Measurements from ENCODE around the gene MMD. TPM values are rescaled to one million over a fixed set of nuclear protein-coding genes. Genes with fewer than 3 reads are reported as not detected.

The MMD gene
- total RNA-seq, 6 experiments from 2014 or later: 2.8 to 17.2 (median 12.4) TPM

GRCh38 chr17:55454906-55455474 is 33.4 kb upstream of the MMD start:
- Histone ChIP-seq H3K27me3 (no peaks in the 10 kb centered on the region), H3K9me3 (no peaks in the 10 kb centered on the region), H3K36me3 (no peaks in the 10 kb centered on the region), H3K4me3 (no peak overlapping the region), H3K4me1 (peaks cover 0 to 32% (median 8%) of the 10 kb centered on the region in 4 donors), H3K27ac (no peak overlapping the region)
- WGBS (ENCODE audit: insufficient coverage, low coverage, low lambda C conversion rate, missing lambda C conversion rate): 55% methylated on average over 4 of the region's 4 CpGs
- intact Hi-C loops (cut with DNase I): no loop called here
- no peak for DNase-seq
- ATAC-seq: peak in 2 of 4 donors; percentile 24 to 36
- TF ChIP-seq, protein P1, sequence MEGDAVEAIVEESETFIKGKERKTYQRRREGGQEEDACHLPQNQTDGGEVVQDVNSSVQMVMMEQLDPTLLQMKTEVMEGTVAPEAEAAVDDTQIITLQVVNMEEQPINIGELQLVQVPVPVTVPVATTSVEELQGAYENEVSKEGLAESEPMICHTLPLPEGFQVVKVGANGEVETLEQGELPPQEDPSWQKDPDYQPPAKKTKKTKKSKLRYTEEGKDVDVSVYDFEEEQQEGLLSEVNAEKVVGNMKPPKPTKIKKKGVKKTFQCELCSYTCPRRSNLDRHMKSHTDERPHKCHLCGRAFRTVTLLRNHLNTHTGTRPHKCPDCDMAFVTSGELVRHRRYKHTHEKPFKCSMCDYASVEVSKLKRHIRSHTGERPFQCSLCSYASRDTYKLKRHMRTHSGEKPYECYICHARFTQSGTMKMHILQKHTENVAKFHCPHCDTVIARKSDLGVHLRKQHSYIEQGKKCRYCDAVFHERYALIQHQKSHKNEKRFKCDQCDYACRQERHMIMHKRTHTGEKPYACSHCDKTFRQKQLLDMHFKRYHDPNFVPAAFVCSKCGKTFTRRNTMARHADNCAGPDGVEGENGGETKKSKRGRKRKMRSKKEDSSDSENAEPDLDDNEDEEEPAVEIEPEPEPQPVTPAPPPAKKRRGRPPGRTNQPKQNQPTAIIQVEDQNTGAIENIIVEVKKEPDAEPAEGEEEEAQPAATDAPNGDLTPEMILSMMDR (IDR thresholded peaks at IDR 0.05): no peak
- no peak for TF ChIP-seq POLR2A (IDR thresholded peaks at IDR 0.05)

DNA sequence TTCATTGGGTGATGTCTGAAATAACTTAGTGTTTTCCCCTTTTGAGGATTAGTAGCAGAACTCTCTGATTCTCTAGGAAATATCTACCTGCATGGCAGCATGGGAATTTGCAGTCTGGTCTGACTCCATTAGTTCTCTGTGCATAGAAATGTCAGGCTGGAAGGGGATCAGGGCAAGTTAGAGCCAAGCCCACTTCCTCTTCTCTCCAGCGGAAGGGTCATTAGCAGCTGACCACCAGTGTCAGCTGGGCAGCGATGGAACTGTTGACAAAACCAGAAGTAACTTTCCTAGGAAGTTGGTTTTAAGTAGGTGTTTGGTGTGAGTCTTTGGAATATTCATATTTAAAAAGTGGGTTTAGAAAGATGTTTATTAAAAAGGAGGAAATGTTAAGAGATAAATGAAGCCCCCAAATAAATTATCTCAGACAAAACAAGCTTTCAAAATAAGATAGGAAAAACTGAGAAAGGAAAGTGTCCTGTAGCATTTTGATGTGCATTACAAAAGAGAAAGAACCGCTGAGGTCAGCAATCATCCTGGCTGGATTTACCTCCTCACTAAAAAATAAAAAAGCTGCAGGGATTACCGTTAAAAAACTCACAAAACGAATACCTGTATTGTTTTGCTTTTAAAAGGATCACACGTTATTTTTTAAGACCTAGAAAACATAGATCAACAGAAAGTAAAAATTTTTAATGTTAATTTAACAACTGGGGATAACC is 32.4 kb upstream of the MMD start:
- WGBS (ENCODE audit: insufficient coverage, low coverage, low lambda C conversion rate, missing lambda C conversion rate): 31% methylated on average over 6 of the region's 6 CpGs
- DNase-seq (no peak), ATAC-seq (peak in 3 of 4 donors; percentile 8 to 20 (median 8))
- Histone ChIP-seq H3K27me3 (no peaks in the 10 kb centered on the region), H3K36me3 (no peaks in the 10 kb centered on the region), H3K4me3 (no peak overlapping the region), H3K27ac (peak overlapping the region in 2 of 3 donors; percentile 20 to 92), H3K4me1 (peaks cover 0 to 32% (median 8%) of the 10 kb centered on the region in 4 donors), H3K9me3 (no peaks in the 10 kb centered on the region)
- intact Hi-C loops (cut with DNase I): no loop called here
- TF ChIP-seq POLR2A (IDR thresholded peaks at IDR 0.05): no peak
- TF ChIP-seq, protein P1 (IDR thresholded peaks at IDR 0.05): no peak

DNA sequence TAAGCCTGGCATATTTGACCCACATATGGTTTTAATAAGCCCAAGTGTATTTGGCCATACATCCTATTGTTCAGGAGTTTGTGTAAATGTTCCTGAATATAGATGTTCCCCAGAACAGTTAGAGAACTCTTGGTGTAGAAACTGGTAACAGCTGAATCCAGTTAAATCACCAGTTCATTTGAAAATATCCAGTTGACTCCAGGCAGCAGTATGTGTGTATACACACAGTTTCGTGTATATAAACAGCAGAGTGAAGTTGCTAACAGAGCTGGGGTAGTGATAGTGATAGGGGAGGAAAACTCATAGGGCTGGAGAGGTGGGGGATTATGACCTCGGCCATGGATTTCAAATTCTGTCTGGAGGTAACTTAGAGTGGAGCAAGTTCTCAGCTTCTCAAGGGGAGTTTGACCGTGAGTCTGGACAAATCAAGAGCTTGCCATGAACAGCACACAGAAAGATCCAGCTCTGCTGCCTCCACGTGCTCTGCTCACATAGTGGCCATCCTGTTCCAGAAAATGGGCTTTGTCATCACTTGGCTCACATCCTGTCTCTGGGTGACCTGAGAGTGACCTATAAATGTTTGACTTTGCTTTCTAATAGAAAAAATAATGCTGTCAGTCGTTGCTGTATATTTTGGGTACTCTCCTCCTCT is 30.6 kb upstream of the MMD start:
- ATAC-seq (peak; percentile 87 to 95 (median 90)), DNase-seq (peak; percentile 68 to 84 (median 75))
- peak overlapping the region; percentile 83 to 92 (median 86) for H3K27ac ChIP-seq
- no peaks in the 10 kb centered on the region for H3K36me3 ChIP-seq
- H3K9me3 ChIP-seq: no peaks in the 10 kb centered on the region
- H3K4me3 ChIP-seq: no peak overlapping the region
- H3K4me1 ChIP-seq: peaks cover 0 to 32% (median 9%) of the 10 kb centered on the region in 4 donors
- 15% methylated on average over 3 of the region's 5 CpGs for WGBS (ENCODE audit: insufficient coverage, low coverage, low lambda C conversion rate, missing lambda C conversion rate)
- peak; percentile 51 for TF ChIP-seq POLR2A (IDR thresholded peaks at IDR 0.05)
- TF ChIP-seq, protein P1 (IDR thresholded peaks at IDR 0.05): no peak
- no peaks in the 10 kb centered on the region for H3K27me3 ChIP-seq
- intact Hi-C loops (cut with DNase I): no loop called here

DNA sequence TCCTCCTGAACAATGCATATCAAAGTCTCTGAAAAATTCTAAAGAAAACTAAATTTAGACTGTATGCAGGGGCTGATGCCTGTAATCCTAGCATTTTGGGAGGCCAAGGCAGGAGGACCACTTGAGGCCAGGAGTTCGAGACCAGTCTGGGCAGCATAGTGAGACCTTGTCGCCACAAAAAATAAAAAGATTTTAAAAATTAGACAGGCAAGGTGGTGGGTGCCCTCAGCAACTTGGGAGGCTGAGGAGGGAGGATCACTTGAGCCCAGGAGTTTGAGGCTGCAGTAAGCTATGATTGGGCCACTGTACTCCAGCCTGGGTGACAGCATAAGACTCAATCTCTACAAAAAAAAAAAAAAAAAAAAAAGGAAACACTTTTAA is 30.1 kb upstream of the MMD start:
- WGBS (ENCODE audit: insufficient coverage, low coverage, low lambda C conversion rate, missing lambda C conversion rate): 100% methylated on average over 2 of the region's 2 CpGs
- intact Hi-C loops (cut with DNase I): no loop called here

More for the DNA sequence above, 30.1 kb upstream of the MMD start:
- DNase-seq (no peak), ATAC-seq (no peak)
- no peak overlapping the region for H3K4me3 ChIP-seq
- H3K27me3 ChIP-seq: no peaks in the 10 kb centered on the region
- peak overlapping the region; percentile 83 to 92 (median 86) for H3K27ac ChIP-seq
- TF ChIP-seq POLR2A (IDR thresholded peaks at IDR 0.05): no peak
- TF ChIP-seq, protein P1 (IDR thresholded peaks at IDR 0.05): no peak
- no peaks in the 10 kb centered on the region for H3K36me3 ChIP-seq
- peaks cover 0 to 36% (median 9%) of the 10 kb centered on the region in 4 donors for H3K4me1 ChIP-seq
- H3K9me3 ChIP-seq: no peaks in the 10 kb centered on the region
